Esophagus (tissue), 2 donors: ENCODE data around the gene CA7. TPM values are rescaled to one million over a fixed set of nuclear protein-coding genes. Genes with fewer than 3 reads are reported as not detected.

Source experiments
- H3K27ac ChIP-seq, 2 donors: one replicate each; pipeline ENCODE4 v1.5.1; 2013; ENCODE audit warnings: low read depth in 2 of 2, mild to moderate bottlenecking in 2 of 2, inconsistent platforms in 1 of 2, low read length in 1 of 2, moderate library complexity in 1 of 2
- H3K27me3 ChIP-seq, 2 donors: one replicate each; pipeline ENCODE4 v1.6.1; 2013; ENCODE audit warnings: low read length in 2 of 2, control low read depth in 1 of 2, mild to moderate bottlenecking in 1 of 2; ENCODE audit not compliant: insufficient read depth in 2 of 2, control insufficient read depth in 1 of 2
- H3K36me3 ChIP-seq, 2 donors: one replicate each; pipeline ENCODE4 v1.6.1; 2013; ENCODE audit warnings: low read length in 1 of 2; ENCODE audit not compliant: control insufficient read depth in 2 of 2, insufficient read depth in 2 of 2
- H3K4me1 ChIP-seq, 2 donors: one replicate each; pipeline ENCODE4 v1.6.1; 2013; ENCODE audit warnings: low read length in 1 of 2; ENCODE audit not compliant: control insufficient read depth in 2 of 2, insufficient read depth in 2 of 2
- H3K4me3 ChIP-seq, 2 donors: one replicate each; pipeline ENCODE4 v1.5.1; 2013; ENCODE audit warnings: low read length in 2 of 2, mild to moderate bottlenecking in 2 of 2, low read depth in 1 of 2, moderate library complexity in 1 of 2
- H3K9me3 ChIP-seq, 2 donors: one replicate each; pipeline ENCODE4 v1.6.1; 2013; ENCODE audit warnings: mild to moderate bottlenecking in 2 of 2, low read depth in 1 of 2, low read length in 1 of 2, moderate library complexity in 1 of 2; ENCODE audit not compliant: control insufficient read depth in 2 of 2, insufficient read depth in 1 of 2
- WGBS, 2 donors: extraction: QIAGEN DNeasy Blood & Tissue Kit; methylation state at CpG; one replicate each; pipeline ENCODE4 v1.1.7; 2013; 5-methylcytosine and 5-hydroxymethylcytosine counted together
- polyA plus RNA-seq, 2 donors: library from polyadenylated mRNA; stranded (reverse); fragments of 200-250 nt; gene quantifications; one replicate each; pipeline ENCODE4 v1.2.3, GENCODE V29; 2013
- donor health status: healthy with polysubstance abuse.
- donor health status: Bipolar disorder and iron deficiency.

The CA7 gene
- polyA plus RNA-seq, 2 donors = 0.06 TPM; not detected in 1

GRCh38 chr16:66851166-66851964 lies 7.2 kb downstream of the CA7 start:
- Histone ChIP-seq H3K4me3 (no peak overlapping the region), H3K4me1 (no peaks in the 10 kb centered on the region), H3K9me3 (peaks cover 0 to 2% of the 10 kb centered on the region in 2 donors), H3K36me3 (no peaks in the 10 kb centered on the region), H3K27ac (no peak overlapping the region), H3K27me3 (no peaks in the 10 kb centered on the region)
- 88 to 89% methylated on average over 13 of the region's 13 CpGs for WGBS, 2 donors

- no peaks in the 10 kb centered on the region for H3K4me1 ChIP-seq
- H3K36me3 ChIP-seq = no peaks in the 10 kb centered on the region
- H3K27ac ChIP-seq = no peak overlapping the region
- WGBS, 2 donors = 80 to 85% methylated on average over 15 of the region's 15 CpGs
- H3K4me3 ChIP-seq = no peak overlapping the region
- H3K9me3 ChIP-seq = no peaks in the 10 kb centered on the region
- H3K27me3 ChIP-seq = no peaks in the 10 kb centered on the region
Observed at GRCh38 chr16:66853261-66854139, 9.3 kb downstream of the CA7 start.

- 88 to 90% methylated on average over 6 of the region's 6 CpGs for WGBS, 2 donors
Observed at GRCh38 chr16:66856184-66856730, 12.0 kb downstream of the CA7 start.

GRCh38 chr16:66856801-66857200 lies 12.6 kb downstream of the CA7 start:
- no peaks in the 10 kb centered on the region for H3K36me3 ChIP-seq
- H3K4me1 ChIP-seq = no peaks in the 10 kb centered on the region
- no peak overlapping the region for H3K4me3 ChIP-seq
- no peak overlapping the region for H3K27ac ChIP-seq
- no peaks in the 10 kb centered on the region for H3K9me3 ChIP-seq
- no peaks in the 10 kb centered on the region for H3K27me3 ChIP-seq
- 96% methylated on average over 2 of the region's 2 CpGs for WGBS, 2 donors

More at GRCh38 chr16:66856184-66856730, 12.0 kb downstream of the CA7 start:
- Histone ChIP-seq H3K4me1 (no peaks in the 10 kb centered on the region), H3K4me3 (no peak overlapping the region), H3K27me3 (no peaks in the 10 kb centered on the region), H3K9me3 (no peaks in the 10 kb centered on the region), H3K27ac (no peak overlapping the region), H3K36me3 (no peaks in the 10 kb centered on the region)

GRCh38 chr16:66857437-66857836 lies 13.2 kb downstream of the CA7 start:
- Histone ChIP-seq H3K36me3 (no peaks in the 10 kb centered on the region), H3K4me3 (no peak overlapping the region), H3K4me1 (no peaks in the 10 kb centered on the region), H3K27me3 (no peaks in the 10 kb centered on the region), H3K9me3 (no peaks in the 10 kb centered on the region), H3K27ac (no peak overlapping the region)
- 85% methylated on average over 6 of the region's 6 CpGs for WGBS, 2 donors

- H3K36me3 ChIP-seq = no peaks in the 10 kb centered on the region
- no peak overlapping the region for H3K27ac ChIP-seq
- H3K9me3 ChIP-seq = no peaks in the 10 kb centered on the region
- WGBS, 2 donors = 31 to 41% methylated on average over 4 of the region's 4 CpGs
- H3K4me1 ChIP-seq = no peaks in the 10 kb centered on the region
- H3K4me3 ChIP-seq = no peak overlapping the region
- no peaks in the 10 kb centered on the region for H3K27me3 ChIP-seq
Observed at GRCh38 chr16:66858740-66859396, 14.7 kb downstream of the CA7 start.

- Histone ChIP-seq H3K9me3 (no peaks in the 10 kb centered on the region), H3K27ac (no peak overlapping the region), H3K36me3 (no peaks in the 10 kb centered on the region), H3K4me1 (no peaks in the 10 kb centered on the region), H3K4me3 (no peak overlapping the region), H3K27me3 (no peaks in the 10 kb centered on the region)
- WGBS, 2 donors = 84 to 88% methylated on average over 3 of the region's 3 CpGs
Observed at GRCh38 chr16:66859397-66860068, 15.3 kb downstream of the CA7 start.

GRCh38 chr16:66862023-66862520 lies 17.9 kb downstream of the CA7 start:
- WGBS, 2 donors = 89 to 91% methylated on average over 8 of the region's 8 CpGs
- H3K36me3 ChIP-seq = no peaks in the 10 kb centered on the region
- no peaks in the 10 kb centered on the region for H3K9me3 ChIP-seq
- H3K4me1 ChIP-seq = no peaks in the 10 kb centered on the region
- no peaks in the 10 kb centered on the region for H3K27me3 ChIP-seq
- H3K27ac ChIP-seq = no peak overlapping the region
- H3K4me3 ChIP-seq = no peak overlapping the region

- Histone ChIP-seq H3K4me1 (no peaks in the 10 kb centered on the region), H3K27me3 (no peaks in the 10 kb centered on the region), H3K4me3 (no peak overlapping the region), H3K27ac (no peak overlapping the region), H3K36me3 (no peaks in the 10 kb centered on the region), H3K9me3 (no peaks in the 10 kb centered on the region)
Observed at GRCh38 chr16:66863707-66864106, 19.5 kb downstream of the CA7 start.
